H9 (cell line): Measurements from ENCODE around the gene UBE4B. TPM values are rescaled to one million over a fixed set of nuclear protein-coding genes. Genes with fewer than 3 reads are reported as not detected.

Experiments used
- DNase-seq: peaks from one replicate; pipeline ENCODE4 v3.0.0-alpha.2; 2017
- H2AFZ ChIP-seq: one replicate; pipeline ENCODE4 v1.6.1; 2013; ENCODE audit warnings: mild to moderate bottlenecking, low read length, control low read depth, moderate library complexity
- H2AK5ac ChIP-seq: 2 replicates; pipeline ENCODE4 v1.6.1; 2013; ENCODE audit warnings: low read length, control low read depth, mixed read lengths; ENCODE audit not compliant: insufficient read length
- H2BK120ac ChIP-seq: one replicate; pipeline ENCODE4 v1.6.1; 2013; ENCODE audit warnings: low read depth, mild to moderate bottlenecking, low read length, control low read depth, inconsistent platforms; ENCODE audit not compliant: poor library complexity, severe bottlenecking
- H2BK12ac ChIP-seq: 2 replicates; pipeline ENCODE4 v1.6.1; 2013; ENCODE audit warnings: low read length, control low read depth, mixed read lengths, low read depth; ENCODE audit not compliant: insufficient read length
- H2BK15ac ChIP-seq: 2 replicates; pipeline ENCODE4 v1.6.1; 2013; ENCODE audit warnings: low read depth, low read length, control low read depth
- H2BK20ac ChIP-seq: one replicate; pipeline ENCODE4 v1.6.1; 2013; ENCODE audit warnings: low read depth, mild to moderate bottlenecking, low read length, control low read depth, inconsistent platforms; ENCODE audit not compliant: poor library complexity, severe bottlenecking
- H2BK5ac ChIP-seq: 2 replicates; pipeline ENCODE4 v1.6.1; 2013; ENCODE audit warnings: low read length, control low read depth, mixed read lengths; ENCODE audit not compliant: insufficient read length
- H3K14ac ChIP-seq: 2 replicates; pipeline ENCODE4 v1.6.1; 2013; ENCODE audit warnings: low read length, control low read depth; ENCODE audit not compliant: insufficient read depth
- H3K18ac ChIP-seq: 2 replicates; pipeline ENCODE4 v1.6.1; 2013; ENCODE audit warnings: low read depth, mild to moderate bottlenecking, mixed read lengths, low read length, control low read depth; ENCODE audit not compliant: insufficient read length
- H3K23ac ChIP-seq: 2 replicates; pipeline ENCODE4 v1.6.1; 2013; ENCODE audit warnings: low read length, control low read depth, mixed read lengths, low read depth; ENCODE audit not compliant: insufficient read length
- H3K23me2 ChIP-seq: 2 replicates; pipeline ENCODE4 v1.6.1; 2013; ENCODE audit warnings: low read depth, mild to moderate bottlenecking, mixed read lengths, low read length, control low read depth; ENCODE audit not compliant: insufficient read length, poor library complexity, severe bottlenecking
- H3K27ac ChIP-seq: 2 replicates; pipeline ENCODE4 v1.5.1; 2013; ENCODE audit warnings: low read length, control low read depth, mixed read lengths, low read depth; ENCODE audit not compliant: insufficient read length
- H3K27me3 ChIP-seq: 2 replicates; pipeline ENCODE4 v1.6.1; 2013; ENCODE audit warnings: low read length, control low read depth, inconsistent platforms; ENCODE audit not compliant: insufficient read depth
- H3K4ac ChIP-seq: 2 replicates; pipeline ENCODE4 v1.6.1; 2013; ENCODE audit warnings: low read depth, mild to moderate bottlenecking, control low read depth, inconsistent platforms, low read length, moderate library complexity
- H3K4me1 ChIP-seq: 2 replicates; pipeline ENCODE4 v1.6.1; 2013; ENCODE audit warnings: low read length, control low read depth, inconsistent platforms; ENCODE audit not compliant: insufficient read depth
- H3K4me2 ChIP-seq: 2 replicates; pipeline ENCODE4 v1.6.1; 2013; ENCODE audit warnings: low read length, control low read depth, mixed read lengths; ENCODE audit not compliant: insufficient read length, insufficient read depth
- H3K56ac ChIP-seq: 2 replicates; pipeline ENCODE4 v1.6.1; 2013; ENCODE audit warnings: low read depth, mild to moderate bottlenecking, mixed read lengths, low read length, control low read depth; ENCODE audit not compliant: insufficient read length
- H3K79me1 ChIP-seq: 2 replicates; pipeline ENCODE4 v1.6.1; 2013; ENCODE audit warnings: low read depth, mild to moderate bottlenecking, moderate library complexity, low read length, control low read depth, inconsistent platforms; ENCODE audit not compliant: insufficient read depth, poor library complexity, severe bottlenecking
- H3K79me2 ChIP-seq: 2 replicates; pipeline ENCODE4 v1.6.1; 2013; ENCODE audit warnings: low read length, control low read depth, inconsistent platforms; ENCODE audit not compliant: insufficient read depth
- H3K9ac ChIP-seq: 2 replicates; pipeline ENCODE4 v1.6.1; 2013; ENCODE audit warnings: low read length, control low read depth, mixed read lengths; ENCODE audit not compliant: insufficient read length; ENCODE audit errors: extremely low read depth
- H3K9me3 ChIP-seq: one replicate; pipeline ENCODE4 v1.6.1; 2013; ENCODE audit warnings: low read depth, low read length, inconsistent platforms; ENCODE audit not compliant: control insufficient read depth
- H3T11ph ChIP-seq: one replicate; pipeline ENCODE4 v1.6.1; 2013; ENCODE audit warnings: mild to moderate bottlenecking, low read length, control low read depth, inconsistent platforms
- H4K20me1 ChIP-seq: one replicate; pipeline ENCODE4 v1.6.1; 2013; ENCODE audit not compliant: control insufficient read depth, insufficient read length, insufficient read depth
- H4K5ac ChIP-seq: 2 replicates; pipeline ENCODE4 v1.6.1; 2013; ENCODE audit warnings: low read depth, mild to moderate bottlenecking, mixed read lengths, low read length, control low read depth; ENCODE audit not compliant: insufficient read length
- H4K8ac ChIP-seq: replicated peaks from 2 replicates; pipeline ENCODE4 v1.6.1; 2013; ENCODE audit warnings: low read length, control low read depth, mixed read lengths, low read depth; ENCODE audit not compliant: insufficient read length
- H4K91ac ChIP-seq: 2 replicates; pipeline ENCODE4 v1.6.1; 2013; ENCODE audit warnings: low read depth, mild to moderate bottlenecking, moderate library complexity, mixed read lengths, low read length, control low read depth; ENCODE audit not compliant: insufficient read length
- H3K27ac Mint-ChIP-seq, 3 experiments: 2 replicates in 2 of 3; 3 replicates in 1 of 3; pipeline ENCODE4 v1.8.0; 2020 to 2021; ENCODE audit warnings: mixed read lengths in 3 of 3, mild to moderate bottlenecking in 1 of 3, moderate library complexity in 1 of 3
- H3K27me3 Mint-ChIP-seq: 2 replicates; pipeline ENCODE4 v1.8.0; 2021; ENCODE audit warnings: low read depth, mild to moderate bottlenecking, moderate library complexity, mixed read lengths
- H3K36me3 Mint-ChIP-seq, 3 experiments: 2 replicates in 2 of 3; 3 replicates in 1 of 3; pipeline ENCODE4 v1.8.0; 2020 to 2021; ENCODE audit warnings: low read depth in 3 of 3, mixed read lengths in 3 of 3; ENCODE audit not compliant: insufficient read depth in 1 of 3
- H3K4me1 Mint-ChIP-seq, 2 experiments: 2 replicates each; pipeline ENCODE4 v1.8.0; 2020; ENCODE audit warnings: mixed read lengths in 2 of 2
- H3K4me3 Mint-ChIP-seq, 2 experiments: 2 replicates in 1 of 2; 3 replicates in 1 of 2; pipeline ENCODE4 v1.8.0; 2020 to 2021; ENCODE audit warnings: mild to moderate bottlenecking in 2 of 2, mixed read lengths in 2 of 2, moderate library complexity in 1 of 2
- H3K9me3 Mint-ChIP-seq, 2 experiments: 2 replicates in 1 of 2; 3 replicates in 1 of 2; pipeline ENCODE4 v1.8.0; 2020; ENCODE audit warnings: mild to moderate bottlenecking in 2 of 2, mixed read lengths in 2 of 2, moderate library complexity in 1 of 2
- WGBS: extraction: QIAGEN DNeasy Blood & Tissue Kit; methylation state at CpG from one replicate; pipeline ENCODE4 v1.1.7; 2013; ENCODE audit warnings: missing lambda C conversion rate, low lambda C conversion rate, mixed read lengths; ENCODE audit not compliant: insufficient read length; ENCODE audit errors: extremely low coverage; 5-methylcytosine and 5-hydroxymethylcytosine counted together
- total RNA-seq: library from RNA; stranded (reverse); gene quantifications from 2 replicates; pipeline ENCODE4 v1.2.1, GENCODE V29; 2021
- TF ChIP-seq, protein P1 (sequence below): fragments of 200-600 bp; sonication (generic); conservative IDR thresholded peaks from 3 replicates; pipeline ENCODE4 v1.8.0; 2021; ENCODE audit warnings: antibody characterized with exemption, mild to moderate bottlenecking

The UBE4B gene
- total RNA-seq, 1 experiment from 2014 or later: 67.6 TPM

DNA sequence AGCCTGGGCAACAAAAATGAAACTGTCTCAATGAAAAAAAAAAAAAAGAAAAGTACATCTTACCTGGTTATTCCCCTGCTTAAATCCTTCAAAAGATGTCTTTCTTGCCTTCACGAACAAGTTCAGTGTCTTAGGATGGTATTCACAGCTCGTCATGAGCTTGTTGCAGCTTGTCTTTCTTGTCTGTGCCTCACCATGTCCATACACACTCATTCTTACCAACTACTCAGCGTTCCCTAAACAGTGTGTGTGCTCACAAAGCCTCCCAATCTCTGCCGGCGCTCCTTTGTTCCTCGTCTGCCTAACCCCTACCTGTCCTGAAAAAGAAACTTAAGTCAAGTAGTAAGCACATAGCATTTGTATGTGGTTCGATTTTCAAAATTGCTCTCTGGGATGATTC, 31.1 kb downstream of the UBE4B start:
- H2BK5ac ChIP-seq: no peak overlapping the region
- TF ChIP-seq, protein P1, sequence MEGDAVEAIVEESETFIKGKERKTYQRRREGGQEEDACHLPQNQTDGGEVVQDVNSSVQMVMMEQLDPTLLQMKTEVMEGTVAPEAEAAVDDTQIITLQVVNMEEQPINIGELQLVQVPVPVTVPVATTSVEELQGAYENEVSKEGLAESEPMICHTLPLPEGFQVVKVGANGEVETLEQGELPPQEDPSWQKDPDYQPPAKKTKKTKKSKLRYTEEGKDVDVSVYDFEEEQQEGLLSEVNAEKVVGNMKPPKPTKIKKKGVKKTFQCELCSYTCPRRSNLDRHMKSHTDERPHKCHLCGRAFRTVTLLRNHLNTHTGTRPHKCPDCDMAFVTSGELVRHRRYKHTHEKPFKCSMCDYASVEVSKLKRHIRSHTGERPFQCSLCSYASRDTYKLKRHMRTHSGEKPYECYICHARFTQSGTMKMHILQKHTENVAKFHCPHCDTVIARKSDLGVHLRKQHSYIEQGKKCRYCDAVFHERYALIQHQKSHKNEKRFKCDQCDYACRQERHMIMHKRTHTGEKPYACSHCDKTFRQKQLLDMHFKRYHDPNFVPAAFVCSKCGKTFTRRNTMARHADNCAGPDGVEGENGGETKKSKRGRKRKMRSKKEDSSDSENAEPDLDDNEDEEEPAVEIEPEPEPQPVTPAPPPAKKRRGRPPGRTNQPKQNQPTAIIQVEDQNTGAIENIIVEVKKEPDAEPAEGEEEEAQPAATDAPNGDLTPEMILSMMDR: no peak
- no peak overlapping the region for H2BK120ac ChIP-seq
- Mint-ChIP-seq H3K36me3 (0 out of 7 replicates have a peak, but pooled peaks cover 0 to 2% (median 0%) of the 10 kb centered on the region in 3 experiments), H3K27me3 (no peaks in the 10 kb centered on the region; the same call in 1 of the 2 replicates), H3K4me3 (no peak overlapping the region), H3K4me1 (peaks cover 24 to 30% of the 10 kb centered on the region in 2 experiments), H3K27ac (peak overlapping the region in 2 of 3 experiments; percentile 20 to 87; a peak in 3 of 7 replicates), H3K9me3 (no peaks in the 10 kb centered on the region)
- H4K91ac ChIP-seq: no peak overlapping the region
- no peak for DNase-seq
- H3K23ac ChIP-seq: no peak overlapping the region
- no peak overlapping the region for H3K4ac ChIP-seq
- no peak overlapping the region for H3K56ac ChIP-seq
- no peak overlapping the region for H3K9ac ChIP-seq
- H4K5ac ChIP-seq: no peak overlapping the region
- H4K8ac ChIP-seq: no peak overlapping the region
- H3K9me3 ChIP-seq: no peaks in the 10 kb centered on the region
- no peak overlapping the region for H3K27ac ChIP-seq
- H2AK5ac ChIP-seq: no peak overlapping the region
- H3K4me1 ChIP-seq: no peaks in the 10 kb centered on the region; the same call in 1 of the 2 replicates
- no peak overlapping the region for H3K4me2 ChIP-seq
- H3K14ac ChIP-seq: no peak overlapping the region
- no peak overlapping the region for H3K18ac ChIP-seq
- H2AFZ ChIP-seq: no peak overlapping the region
- H4K20me1 ChIP-seq: no peaks in the 10 kb centered on the region
- peaks cover 1% of the 10 kb centered on the region; the same call in 1 of the 2 replicates for H3K79me2 ChIP-seq
- no peak overlapping the region for H3T11ph ChIP-seq
- no peak overlapping the region for H2BK12ac ChIP-seq
- no peak overlapping the region for H2BK20ac ChIP-seq
- H2BK15ac ChIP-seq: no peak overlapping the region
- H3K27me3 ChIP-seq: no peaks in the 10 kb centered on the region
- H3K79me1 ChIP-seq: no peaks in the 10 kb centered on the region
- no CpG with 5 or more reads among the region's 7 CpGs for WGBS
- no peaks in the 10 kb centered on the region for H3K23me2 ChIP-seq
